Sigmoid colon (tissue), 7 donors: ENCODE data around the gene TNIK. TPM values are rescaled to one million over a fixed set of nuclear protein-coding genes. Genes with fewer than 3 reads are reported as not detected.

Experiments
- DNase-seq: peaks from one replicate; pipeline ENCODE4 v3.0.0-alpha.2; 2019
- H3K27ac ChIP-seq, 4 donors: fragments of 200-600 bp; sonication (generic); one replicate each; pipeline ENCODE4 v1.5.1; 2016 to 2019; ENCODE audit warnings: mild to moderate bottlenecking in 1 of 4
- H3K27me3 ChIP-seq, 3 donors: fragments of 200-600 bp; sonication (generic); one replicate each; pipeline ENCODE4 v1.5.1; 2019; ENCODE audit warnings: mild to moderate bottlenecking in 1 of 3
- H3K36me3 ChIP-seq, 4 donors: fragments of 200-600 bp; sonication (generic); one replicate each; pipeline ENCODE4 v1.5.1; 2016 to 2019
- H3K4me1 ChIP-seq, 4 donors: fragments of 200-600 bp; sonication (generic); one replicate each; pipeline ENCODE4 v1.5.1; 2017 to 2019
- H3K4me3 ChIP-seq, 4 donors: fragments of 200-600 bp; sonication (generic); one replicate each; pipeline ENCODE4 v1.5.1; 2017 to 2019; ENCODE audit warnings: mild to moderate bottlenecking in 2 of 4, moderate library complexity in 1 of 4
- H3K9me3 ChIP-seq, 4 donors: fragments of 200-600 bp in 3 of 4; sonication (generic) in 3 of 4; one replicate each; pipeline versions ENCODE4 v1.5.1 to v1.6.1; 2013 to 2019
- EP300 ChIP-seq, 4 donors: sonication (generic); formaldehyde crosslinking; IDR thresholded peaks; one replicate each; pipeline ENCODE4 v1.6.1; 2017; ENCODE audit warnings: antibody characterized with exemption in 4 of 4
- POLR2A ChIP-seq, 2 donors: fragments of 450-650 bp; IDR thresholded peaks; one replicate each; pipeline ENCODE4 v1.6.1; 2016; ENCODE audit warnings: antibody characterized with exemption in 2 of 2, mild to moderate bottlenecking in 2 of 2, moderate library complexity in 2 of 2
- POLR2AphosphoS5 ChIP-seq, 4 donors: sonication (generic); formaldehyde crosslinking; IDR thresholded peaks; one replicate each; pipeline ENCODE4 v1.6.1; 2017; ENCODE audit warnings: antibody characterized with exemption in 4 of 4
- WGBS, 2 donors: extraction: QIAGEN DNeasy Blood & Tissue Kit; methylation state at CpG; one replicate each; pipeline ENCODE4 v1.1.7; 2013; 5-methylcytosine and 5-hydroxymethylcytosine counted together
- intact Hi-C: fragments of 100-400 bp; cut with DNase I; formaldehyde crosslinking; loops from one replicate; pipeline ENCODE4 v1.15.1; 2023
- polyA plus RNA-seq, 3 donors: library from polyadenylated mRNA; stranded (reverse); fragments of 200-250 nt; gene quantifications; one replicate each; pipeline ENCODE4 v1.2.3, GENCODE V29; 2013
- total RNA-seq, 4 donors: library from RNA; depleted of rRNA; stranded (reverse); fragments of >200 nt; gene quantifications; one replicate each; pipeline ENCODE4 v1.1.0, GENCODE V29; 2016
- TF ChIP-seq, protein P1 (sequence below), 4 experiments: fragments of 450-650 bp in 3 of 4; fragments of 200-600 bp in 1 of 4; IDR thresholded peaks; one replicate each; pipeline ENCODE4 v1.5.1; 2016 to 2019; ENCODE audit warnings: antibody characterized with exemption in 4 of 4, mild to moderate bottlenecking in 3 of 4, moderate library complexity in 2 of 4
- donor health status: healthy with polysubstance abuse.
- donor health status: Bipolar disorder and iron deficiency.
- donor health status: healthy.

The TNIK gene
- total and polyA plus RNA-seq, 7 donors, result 5.4 to 21.3 (median 9.2) TPM

DNA sequence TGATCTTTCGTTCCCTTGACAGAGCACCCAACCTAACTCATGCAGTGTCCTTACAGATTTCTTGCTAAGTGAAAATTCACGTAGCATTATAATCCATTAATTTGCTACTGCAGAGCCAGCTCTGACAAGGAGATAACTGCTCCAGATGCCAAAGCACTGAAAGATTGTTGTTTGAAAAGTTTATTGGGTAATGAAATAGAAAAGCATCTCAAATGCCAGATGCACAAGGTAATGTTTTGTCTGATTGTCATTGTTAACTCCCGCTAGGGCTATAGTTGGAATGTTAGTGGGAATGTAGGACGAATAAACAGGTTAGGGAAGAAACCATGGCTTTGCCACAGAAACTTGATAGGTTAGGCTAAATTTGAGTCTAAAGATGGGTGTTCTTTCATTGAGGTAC, 413.4 kb downstream of the TNIK start:
- Histone ChIP-seq H3K4me3 (no peak overlapping the region), H3K27me3 (no peaks in the 10 kb centered on the region), H3K4me1 (no peaks in the 10 kb centered on the region), H3K27ac (no peak overlapping the region), H3K9me3 (no peaks in the 10 kb centered on the region), H3K36me3 (no peaks in the 10 kb centered on the region)
- intact Hi-C loops, result no loop called here
- DNase-seq, result no peak
- TF ChIP-seq POLR2AphosphoS5 (IDR thresholded peaks at IDR 0.05), result no peak
- no peak for TF ChIP-seq EP300 (IDR thresholded peaks at IDR 0.05)
- TF ChIP-seq, protein P1, sequence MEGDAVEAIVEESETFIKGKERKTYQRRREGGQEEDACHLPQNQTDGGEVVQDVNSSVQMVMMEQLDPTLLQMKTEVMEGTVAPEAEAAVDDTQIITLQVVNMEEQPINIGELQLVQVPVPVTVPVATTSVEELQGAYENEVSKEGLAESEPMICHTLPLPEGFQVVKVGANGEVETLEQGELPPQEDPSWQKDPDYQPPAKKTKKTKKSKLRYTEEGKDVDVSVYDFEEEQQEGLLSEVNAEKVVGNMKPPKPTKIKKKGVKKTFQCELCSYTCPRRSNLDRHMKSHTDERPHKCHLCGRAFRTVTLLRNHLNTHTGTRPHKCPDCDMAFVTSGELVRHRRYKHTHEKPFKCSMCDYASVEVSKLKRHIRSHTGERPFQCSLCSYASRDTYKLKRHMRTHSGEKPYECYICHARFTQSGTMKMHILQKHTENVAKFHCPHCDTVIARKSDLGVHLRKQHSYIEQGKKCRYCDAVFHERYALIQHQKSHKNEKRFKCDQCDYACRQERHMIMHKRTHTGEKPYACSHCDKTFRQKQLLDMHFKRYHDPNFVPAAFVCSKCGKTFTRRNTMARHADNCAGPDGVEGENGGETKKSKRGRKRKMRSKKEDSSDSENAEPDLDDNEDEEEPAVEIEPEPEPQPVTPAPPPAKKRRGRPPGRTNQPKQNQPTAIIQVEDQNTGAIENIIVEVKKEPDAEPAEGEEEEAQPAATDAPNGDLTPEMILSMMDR (IDR thresholded peaks at IDR 0.05), result no peak
- TF ChIP-seq POLR2A (IDR thresholded peaks at IDR 0.05), result no peak
- 71 to 86% methylated on average over 4 of the region's 4 CpGs for WGBS, 2 donors

DNA sequence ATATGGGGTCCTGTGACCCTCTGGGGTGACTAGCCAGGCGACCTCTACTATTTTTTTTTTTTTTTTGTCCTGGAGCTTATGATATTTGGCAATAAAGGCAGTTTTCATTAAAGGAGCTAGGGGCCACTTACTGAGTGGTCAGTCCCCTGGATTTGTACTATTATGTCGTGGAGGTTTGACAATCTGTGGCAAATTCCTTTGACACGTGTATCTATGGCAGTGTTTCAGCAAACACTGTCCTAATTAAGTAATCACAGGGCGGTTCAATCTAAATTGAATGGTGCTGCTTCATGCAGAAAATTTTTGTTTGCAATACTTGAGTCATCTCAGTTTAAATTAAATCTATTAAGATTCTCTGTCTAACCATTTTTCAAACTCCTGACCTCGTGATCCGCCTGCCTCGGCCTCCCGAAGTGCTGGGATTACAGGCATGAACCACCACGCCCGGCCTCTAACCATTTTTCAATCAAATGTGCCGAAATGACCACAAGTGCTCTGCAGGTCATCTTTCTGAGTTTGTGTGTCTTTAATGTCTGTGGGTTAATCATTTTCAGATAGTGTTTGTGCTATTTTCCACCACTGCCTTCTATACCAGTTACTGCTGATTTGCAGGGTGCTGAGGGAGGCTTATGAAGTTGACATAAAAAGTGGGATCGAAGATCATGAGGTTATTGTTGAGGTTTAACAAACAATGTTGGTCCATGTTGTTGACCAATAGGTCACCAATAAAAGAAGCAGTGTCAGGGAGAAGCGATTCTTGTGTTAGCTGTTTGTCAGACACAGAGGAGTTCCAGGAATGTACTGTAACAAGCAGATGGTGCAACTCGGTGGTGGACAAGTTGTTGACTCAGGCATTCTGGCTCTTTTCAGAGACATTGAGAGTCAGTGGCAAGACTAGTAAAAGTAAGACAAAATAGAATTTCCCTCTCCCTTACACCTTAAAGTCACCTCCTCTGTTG, 415.1 kb downstream of the TNIK start:
- TF ChIP-seq, protein P1 (IDR thresholded peaks at IDR 0.05), result no peak
- TF ChIP-seq POLR2AphosphoS5 (IDR thresholded peaks at IDR 0.05), result no peak
- no peak for TF ChIP-seq EP300 (IDR thresholded peaks at IDR 0.05)
- TF ChIP-seq POLR2A (IDR thresholded peaks at IDR 0.05), result no peak
- intact Hi-C loops, result no loop called here
- H3K9me3 ChIP-seq, result no peaks in the 10 kb centered on the region
- H3K27ac ChIP-seq, result no peak overlapping the region
- H3K4me1 ChIP-seq, result no peaks in the 10 kb centered on the region
- 80 to 86% methylated on average over 14 of the region's 14 CpGs for WGBS, 2 donors
- no peak for DNase-seq
- no peak overlapping the region for H3K4me3 ChIP-seq
- H3K27me3 ChIP-seq, result no peaks in the 10 kb centered on the region
- H3K36me3 ChIP-seq, result no peaks in the 10 kb centered on the region

DNA sequence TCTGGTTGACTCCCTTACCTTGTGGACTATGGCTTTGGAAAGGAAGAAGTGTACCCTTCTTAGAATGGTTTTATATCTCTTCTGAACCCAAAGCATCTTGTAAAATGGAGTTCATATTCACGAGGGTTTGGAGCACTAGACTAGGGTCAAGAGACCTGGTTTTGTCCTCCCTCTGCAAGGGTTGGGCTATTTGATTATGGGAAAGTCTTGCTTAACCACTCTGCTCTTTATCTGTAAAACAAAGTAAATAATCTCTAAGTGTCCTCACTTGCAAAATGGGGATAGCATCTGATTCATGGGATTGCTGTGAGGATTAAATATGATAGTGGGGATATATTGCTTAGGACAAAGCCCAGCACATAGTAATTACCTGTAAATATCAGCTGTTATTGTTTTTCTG, 415.8 kb downstream of the TNIK start:
- Histone ChIP-seq H3K27ac (no peak overlapping the region), H3K27me3 (no peaks in the 10 kb centered on the region), H3K36me3 (no peaks in the 10 kb centered on the region), H3K4me3 (no peak overlapping the region), H3K9me3 (no peaks in the 10 kb centered on the region), H3K4me1 (no peaks in the 10 kb centered on the region)
- DNase-seq, result no peak
- WGBS, 2 donors, result 20 to 34% methylated on average over 1 of the region's 1 CpG
- TF ChIP-seq, protein P1 (IDR thresholded peaks at IDR 0.05), result no peak
- TF ChIP-seq POLR2AphosphoS5 (IDR thresholded peaks at IDR 0.05) (no peak), POLR2A (IDR thresholded peaks at IDR 0.05) (no peak), EP300 (IDR thresholded peaks at IDR 0.05) (no peak)
- intact Hi-C loops, result no loop called here

DNA sequence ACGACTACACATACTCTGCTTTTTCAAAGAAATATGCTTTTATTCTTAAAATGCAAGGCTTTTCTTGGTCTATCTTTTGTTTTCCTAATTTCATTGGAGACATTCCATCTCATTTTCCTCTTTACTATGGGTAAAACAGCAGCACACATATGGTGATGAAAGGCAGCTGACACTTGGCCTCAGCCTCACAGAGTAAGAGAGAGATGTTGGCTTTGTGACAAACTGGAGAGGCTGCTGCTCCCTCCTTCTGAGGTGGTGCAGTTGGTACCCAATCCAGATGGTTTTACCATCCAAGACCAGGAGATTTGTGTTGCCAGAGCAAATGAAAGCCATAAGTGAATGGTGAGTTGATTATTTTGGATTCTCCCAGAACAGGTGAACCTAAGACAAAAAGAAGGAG, 420.5 kb downstream of the TNIK start:
- Histone ChIP-seq H3K27ac (no peak overlapping the region), H3K36me3 (no peaks in the 10 kb centered on the region), H3K9me3 (no peaks in the 10 kb centered on the region), H3K4me1 (no peaks in the 10 kb centered on the region), H3K27me3 (no peaks in the 10 kb centered on the region), H3K4me3 (no peak overlapping the region)
- DNase-seq, result no peak
- intact Hi-C loops, result no loop called here
- no peak for TF ChIP-seq EP300 (IDR thresholded peaks at IDR 0.05)
- TF ChIP-seq, protein P1 (IDR thresholded peaks at IDR 0.05), result no peak
- WGBS, 2 donors, result 49 to 75% methylated on average over 1 of the region's 1 CpG
